Prostate gland (tissue), 2 donors: ENCODE data around the gene ADAD2.

Source experiments
- CTCF ChIP-seq, 4 experiments: fragments of 200-600 bp in 2 of 4; fragments of 450-650 bp in 2 of 4; sonication (generic) in 2 of 4; IDR thresholded peaks; 1 replicate in 3 of 4; 2 replicates in 1 of 4; pipeline ENCODE4 v1.5.1; 2016 to 2019; ENCODE audit warnings: antibody characterized with exemption in 4 of 4, mild to moderate bottlenecking in 2 of 4, moderate library complexity in 2 of 4
- POLR2A ChIP-seq: fragments of 450-650 bp; IDR thresholded peaks from one replicate; pipeline ENCODE4 v1.6.1; 2016; ENCODE audit warnings: antibody characterized with exemption, mild to moderate bottlenecking
- POLR2AphosphoS5 ChIP-seq: sonication (generic); formaldehyde crosslinking; IDR thresholded peaks from one replicate; pipeline ENCODE4 v1.6.1; 2017; ENCODE audit warnings: antibody characterized with exemption

GRCh38 chr16:84215531-84215930 is 24.6 kb downstream of the ADAD2 start:
- TF ChIP-seq POLR2A (no peak), CTCF (IDR thresholded peaks at IDR 0.05) (no peak), POLR2AphosphoS5 (no peak)
